HEK293 (cell line): ENCODE data around the gene HOXA10.

ENCODE experiments used
- CTCF ChIA-PET: fragments of 350-600 bp; formaldehyde crosslinking; extraction: SDS; loops from one replicate; lab custom pipeline; 2021; ENCODE audit warnings: antibody characterized with exemption; lab: Yijun Ruan, JAX
- POLR2A ChIA-PET: fragments of 300-600 bp; formaldehyde crosslinking; extraction: SDS; loops from one replicate; lab custom pipeline; 2020; ENCODE audit warnings: antibody characterized with exemption, inconsistent platforms; lab: Yijun Ruan, JAX
- H3K27ac ChIP-seq: fragments of 200-500 bp; sonication (Bioruptor generic); 2 replicates; pipeline ENCODE4 v1.5.1; 2014; ENCODE audit warnings: low read depth, low read length, control low read depth, inconsistent platforms; ENCODE audit errors: extremely low read depth
- H3K36me3 ChIP-seq, 2 experiments: fragments of 200-500 bp in 1 of 2; sonication (Bioruptor generic) in 1 of 2; 1 replicate in 1 of 2; 2 replicates in 1 of 2; pipeline ENCODE4 v1.5.1; 2014 to 2017; ENCODE audit warnings: inconsistent platforms in 2 of 2, low read length in 2 of 2; ENCODE audit not compliant: control insufficient read depth in 2 of 2, insufficient read depth in 1 of 2
- H3K4me1 ChIP-seq: fragments of 200-500 bp; sonication (Bioruptor generic); 2 replicates; pipeline ENCODE4 v1.5.1; 2014; ENCODE audit warnings: mild to moderate bottlenecking, low read length, inconsistent platforms; ENCODE audit not compliant: control insufficient read depth, insufficient read depth
- H3K4me3 ChIP-seq: 2 replicates; pipeline ENCODE4 v1.5.1; 2011; ENCODE audit warnings: low read depth, mild to moderate bottlenecking, control low read depth, low read length, moderate library complexity
- H3K9me3 ChIP-seq: fragments of 200-500 bp; sonication (Bioruptor generic); 2 replicates; pipeline ENCODE4 v1.5.1; 2014; ENCODE audit warnings: low read depth, low read length, inconsistent platforms; ENCODE audit not compliant: control insufficient read depth, insufficient read depth
- ATF2 ChIP-seq: fragments of 450-650 bp; formaldehyde crosslinking; IDR thresholded peaks from 2 replicates; pipeline ENCODE4 v1.5.1; 2016; ENCODE audit warnings: missing biosample characterization, missing genetic modification characterization, low read depth
- HOXC10 ChIP-seq: sonication (generic); formaldehyde crosslinking; IDR thresholded peaks from 2 replicates; pipeline ENCODE4 v1.8.1; 2023; ENCODE audit warnings: mild to moderate bottlenecking, missing genetic modification reagents
- IKZF3 ChIP-seq: fragments of 450-650 bp; IDR thresholded peaks from 2 replicates; pipeline ENCODE4 v1.5.0; 2018; ENCODE audit warnings: missing biosample characterization, mild to moderate bottlenecking, missing genetic modification characterization, moderate library complexity
- MYNN ChIP-seq: fragments of 450-650 bp; formaldehyde crosslinking; IDR thresholded peaks from 2 replicates; pipeline ENCODE4 v1.5.1; 2016; ENCODE audit warnings: missing biosample characterization, missing genetic modification characterization, borderline replicate concordance
- SP7 ChIP-seq: fragments of 450-650 bp; formaldehyde crosslinking; IDR thresholded peaks from 2 replicates; pipeline ENCODE4 v1.5.1; 2016; ENCODE audit warnings: missing biosample characterization, missing genetic modification characterization
- WT1 ChIP-seq: fragments of 450-650 bp; formaldehyde crosslinking; IDR thresholded peaks from 2 replicates; pipeline ENCODE4 v1.5.1; 2016; ENCODE audit warnings: missing biosample characterization, missing genetic modification characterization
- ZBTB8A ChIP-seq: fragments of 450-650 bp; formaldehyde crosslinking; IDR thresholded peaks from 2 replicates; pipeline ENCODE4 v1.5.1; 2016; ENCODE audit warnings: missing biosample characterization, missing genetic modification characterization
- ZEB2 ChIP-seq: fragments of 450-650 bp; formaldehyde crosslinking; IDR thresholded peaks from 2 replicates; pipeline ENCODE4 v1.5.1; 2016; ENCODE audit warnings: missing biosample characterization, missing genetic modification characterization
- ZFHX2 ChIP-seq: fragments of 450-650 bp; formaldehyde crosslinking; conservative IDR thresholded peaks from 2 replicates; pipeline ENCODE4 v1.5.1; 2016; ENCODE audit warnings: missing biosample characterization, missing genetic modification characterization
- ZNF132 ChIP-seq: fragments of 450-650 bp; formaldehyde crosslinking; IDR thresholded peaks from 2 replicates; pipeline ENCODE4 v1.5.1; 2017; ENCODE audit warnings: missing biosample characterization, missing genetic modification characterization, borderline replicate concordance
- ZNF138 ChIP-seq: fragments of 450-650 bp; formaldehyde crosslinking; IDR thresholded peaks from 2 replicates; pipeline ENCODE4 v1.5.1; 2016; ENCODE audit warnings: missing biosample characterization, missing genetic modification characterization, borderline replicate concordance
- ZNF16 ChIP-seq: fragments of 450-650 bp; formaldehyde crosslinking; IDR thresholded peaks from 2 replicates; pipeline ENCODE4 v1.5.1; 2016; ENCODE audit warnings: low read depth, missing biosample characterization, missing genetic modification characterization
- ZNF2 ChIP-seq: fragments of 450-650 bp; formaldehyde crosslinking; IDR thresholded peaks from 2 replicates; pipeline ENCODE4 v1.5.1; 2016; ENCODE audit warnings: missing biosample characterization, missing genetic modification characterization
- ZNF239 ChIP-seq: fragments of 450-650 bp; formaldehyde crosslinking; IDR thresholded peaks from 2 replicates; pipeline ENCODE4 v1.5.1; 2016; ENCODE audit warnings: missing biosample characterization, missing genetic modification characterization
- ZNF266 ChIP-seq: fragments of 450-650 bp; formaldehyde crosslinking; IDR thresholded peaks from 2 replicates; pipeline ENCODE4 v1.5.1; 2016; ENCODE audit warnings: missing biosample characterization, missing genetic modification characterization, low read depth
- ZNF274 ChIP-seq, 2 experiments: fragments of 200-500 bp in 1 of 2; fragments of 450-650 bp in 1 of 2; sonication (Bioruptor generic) in 1 of 2; formaldehyde crosslinking in 1 of 2; IDR thresholded peaks; 2 replicates each; pipeline versions ENCODE4 v1.5.1 to v1.6.1; 2014 to 2016; ENCODE audit warnings: borderline replicate concordance in 1 of 2, inconsistent platforms in 1 of 2, low read length in 1 of 2, missing biosample characterization in 1 of 2, missing genetic modification characterization in 1 of 2
- ZNF341 ChIP-seq: fragments of 450-650 bp; formaldehyde crosslinking; IDR thresholded peaks from 2 replicates; pipeline ENCODE4; 2016; ENCODE audit warnings: low read depth, missing biosample characterization, missing genetic modification characterization
- ZNF449 ChIP-seq: fragments of 450-650 bp; formaldehyde crosslinking; IDR thresholded peaks from 2 replicates; pipeline ENCODE4 v1.5.1; 2017; ENCODE audit warnings: missing biosample characterization, mild to moderate bottlenecking, missing genetic modification characterization, moderate library complexity
- ZNF48 ChIP-seq: fragments of 450-650 bp; formaldehyde crosslinking; IDR thresholded peaks from 2 replicates; pipeline ENCODE4 v1.5.1; 2016; ENCODE audit warnings: missing biosample characterization, missing genetic modification characterization
- ZNF596 ChIP-seq: fragments of 450-650 bp; IDR thresholded peaks from 2 replicates; pipeline ENCODE4 v1.5.0; 2018; ENCODE audit warnings: missing biosample characterization, mild to moderate bottlenecking, missing genetic modification characterization, moderate library complexity
- ZNF600 ChIP-seq: fragments of 450-650 bp; formaldehyde crosslinking; IDR thresholded peaks from 2 replicates; pipeline ENCODE4 v1.5.1; 2016; ENCODE audit warnings: missing biosample characterization, missing genetic modification characterization
- ZNF623 ChIP-seq: fragments of 450-650 bp; formaldehyde crosslinking; IDR thresholded peaks from 2 replicates; pipeline ENCODE4 v1.5.1; 2016; ENCODE audit warnings: missing biosample characterization, missing genetic modification characterization
- ZNF747 ChIP-seq: fragments of 450-650 bp; formaldehyde crosslinking; IDR thresholded peaks from 2 replicates; pipeline ENCODE4 v1.5.1; 2016; ENCODE audit warnings: missing biosample characterization, missing genetic modification characterization
- ZNF76 ChIP-seq: fragments of 450-650 bp; formaldehyde crosslinking; IDR thresholded peaks from 2 replicates; pipeline ENCODE4; 2016; ENCODE audit warnings: low read depth, missing biosample characterization, missing genetic modification characterization, borderline replicate concordance
- ZNF776 ChIP-seq: fragments of 450-650 bp; formaldehyde crosslinking; IDR thresholded peaks from 2 replicates; pipeline ENCODE4 v1.5.0; 2017; ENCODE audit warnings: missing biosample characterization, missing genetic modification characterization, borderline replicate concordance
- ZNF785 ChIP-seq: fragments of 450-650 bp; formaldehyde crosslinking; IDR thresholded peaks from 2 replicates; pipeline ENCODE4 v1.5.1; 2016; ENCODE audit warnings: missing biosample characterization, missing genetic modification characterization
- ZSCAN30 ChIP-seq: fragments of 450-650 bp; IDR thresholded peaks from 2 replicates; pipeline ENCODE4 v1.5.1; 2018; ENCODE audit warnings: missing biosample characterization, mild to moderate bottlenecking, missing genetic modification characterization, moderate library complexity
- ZXDB ChIP-seq: fragments of 450-650 bp; formaldehyde crosslinking; IDR thresholded peaks from 2 replicates; pipeline ENCODE4 v1.5.1; 2016; ENCODE audit warnings: missing biosample characterization, missing genetic modification characterization

The HOXA10 gene

GRCh38 chr7:27123007-27123476, 51.1 kb downstream of the HOXA10 start:
- no peak overlapping the region for H3K4me3 ChIP-seq
- H3K9me3 ChIP-seq = no peaks in the 10 kb centered on the region
- POLR2A ChIA-PET = interaction anchor here (0.6 to 1.0 kb wide), 2 partner anchors 9 to 27 kb away, joined by 4 read pairs; no protein-coding TSS in a partner anchor
- peaks cover 0 to 26% of the 10 kb centered on the region in 2 experiments; a peak in 1 of 3 replicates for H3K36me3 ChIP-seq
- peaks cover 39% of the 10 kb centered on the region for H3K4me1 ChIP-seq
- H3K27ac ChIP-seq = no peak overlapping the region
- CTCF ChIA-PET = interaction anchor here (0.5 to 1.8 kb wide), 2 partner anchors 8 to 262 kb away, joined by 6 to 7 read pairs; partner anchors contain the start of gene HOXA4
- no peak for TF ChIP-seq ZNF747
- TF ChIP-seq ZNF600 = peak; percentile 40; the same call in 1 of the 2 replicates

GRCh38 chr7:27122077-27122910, 51.8 kb downstream of the HOXA10 start:
- ChIA-PET POLR2A (interaction anchor here (0.6 to 1.0 kb wide), 2 partner anchors 8 to 26 kb away, joined by 4 read pairs; no protein-coding TSS in a partner anchor), CTCF (interaction anchor here (0.7 to 1.8 kb wide), 2 partner anchors 9 to 196 kb away, joined by 3 to 7 read pairs; partner anchors contain the start of gene HOXA4)
- TF ChIP-seq ZNF138 (tag by site-specific recombination) = no peak
- TF ChIP-seq ZFHX2 (tag by site-specific recombination) = 0 out of 2 replicates have a peak, but pooled peaks have one; percentile 18
- TF ChIP-seq WT1 (tag by site-specific recombination) = 0 out of 2 replicates have a peak, but pooled peaks have one; percentile 14
- H3K27ac ChIP-seq = peak overlapping the region; percentile 4; the same call in 1 of the 2 replicates
- peaks cover 0 to 32% of the 10 kb centered on the region in 2 experiments; a peak in 1 of 3 replicates for H3K36me3 ChIP-seq
- H3K9me3 ChIP-seq = no peaks in the 10 kb centered on the region
- H3K4me1 ChIP-seq = peaks cover 38% of the 10 kb centered on the region
- no peak overlapping the region for H3K4me3 ChIP-seq

GRCh38 chr7:27121684-27122076, 52.4 kb downstream of the HOXA10 start:
- POLR2A ChIA-PET = no interaction called here
- no peaks in the 10 kb centered on the region for H3K9me3 ChIP-seq
- H3K4me1 ChIP-seq = peaks cover 38% of the 10 kb centered on the region
- peaks cover 0 to 34% of the 10 kb centered on the region in 2 experiments; a peak in 1 of 3 replicates for H3K36me3 ChIP-seq
- no peak overlapping the region for H3K4me3 ChIP-seq
- H3K27ac ChIP-seq = peak overlapping the region; percentile 4; the same call in 1 of the 2 replicates
- CTCF ChIA-PET = interaction anchor here (0.7 to 1.8 kb wide), 2 partner anchors 9 to 196 kb away, joined by 3 to 7 read pairs; partner anchors contain the start of gene HOXA4
- TF ChIP-seq ZNF596 = no peak
- TF ChIP-seq ZNF449 (tag by site-specific recombination) = no peak
- no peak for TF ChIP-seq ZNF785 (tag by site-specific recombination)
- TF ChIP-seq ZNF239 (tag by site-specific recombination) = no peak
- no peak for TF ChIP-seq ZNF623
- no peak for TF ChIP-seq HOXC10 (CRISPR knock-in tag)
- peak; percentile 83 for TF ChIP-seq ZNF341 (tag by site-specific recombination)
- no peak for TF ChIP-seq ZNF266 (tag by site-specific recombination)
- TF ChIP-seq ZNF16 (tag by site-specific recombination) = no peak
- TF ChIP-seq ZSCAN30 = no peak
- no peak for TF ChIP-seq ZNF776 (tag by site-specific recombination)
- TF ChIP-seq ZNF274 (IDR thresholded peaks at IDR 0.05; ENCODE audit: low read length) = no peak
- TF ChIP-seq ZNF274 (tag by site-specific recombination; IDR thresholded peaks at IDR 0.05; ENCODE audit: borderline replicate concordance) = no peak
- 0 out of 2 replicates have a peak, but pooled peaks have one; percentile 24 for TF ChIP-seq ZEB2
- no peak for TF ChIP-seq ZNF76 (tag by site-specific recombination)
- TF ChIP-seq ZXDB = no peak
- TF ChIP-seq ZNF2 (tag by site-specific recombination) = no peak
- no peak for TF ChIP-seq ZNF132 (tag by site-specific recombination)
- TF ChIP-seq ZBTB8A = peak; percentile 29
- no peak for TF ChIP-seq ZNF48 (tag by site-specific recombination)
- TF ChIP-seq MYNN (tag by site-specific recombination) = no peak
- no peak for TF ChIP-seq ZFHX2 (tag by site-specific recombination)
- TF ChIP-seq SP7 (tag by site-specific recombination) = peak; percentile 66
- TF ChIP-seq IKZF3 (tag by site-specific recombination) = peak; percentile 83
- no peak for TF ChIP-seq ATF2
